Naive thymus-derived CD4-positive, alpha-beta T cell (primary cell): ENCODE measurements around the gene RNF8. TPM values are rescaled to one million over a fixed set of nuclear protein-coding genes. Genes with fewer than 3 reads are reported as not detected.

Experiments used
- ATAC-seq: fragments of 150-1000 bp; cut with Tn5 transposase; 2 replicates; pipeline ENCODE4 v1.10.0; 2021; ENCODE audit warnings: mild to moderate bottlenecking, moderate library complexity
- CTCF ChIA-PET: fragments of 350-600 bp; sonication (Branson Sonifier 250); formaldehyde crosslinking; loops from one replicate; lab custom pipeline; 2021; ENCODE audit warnings: antibody characterized with exemption; lab: Charles Lee
- POLR2A ChIA-PET: fragments of 350-600 bp; sonication (Branson Sonifier 250); formaldehyde crosslinking; loops from one replicate; lab custom pipeline; 2021; ENCODE audit warnings: antibody characterized with exemption, inconsistent platforms; lab: Charles Lee
- DNase-seq, 9 donors: peaks; one replicate each; pipeline versions ENCODE4 v3.0.0 to v3.0.0-alpha.2; 2020 to 2022; ENCODE audit warnings: mixed read lengths in 1 of 9
- H3K27ac ChIP-seq: one replicate; pipeline ENCODE4 v1.7.0; 2013; ENCODE audit warnings: mild to moderate bottlenecking, low read depth, low read length, moderate library complexity
- H3K27me3 ChIP-seq, 2 donors: one replicate each; pipeline ENCODE4 v1.7.0; 2013; ENCODE audit warnings: low read length in 2 of 2, mild to moderate bottlenecking in 2 of 2, moderate library complexity in 2 of 2; ENCODE audit not compliant: control insufficient read depth in 2 of 2, insufficient read depth in 2 of 2
- H3K36me3 ChIP-seq, 3 experiments: 1 replicate in 2 of 3; 2 replicates in 1 of 3; pipeline ENCODE4 v1.7.0; 2013; ENCODE audit warnings: low read length in 3 of 3, mild to moderate bottlenecking in 3 of 3, moderate library complexity in 1 of 3; ENCODE audit not compliant: insufficient read depth in 3 of 3, control insufficient read depth in 2 of 3
- H3K4me1 ChIP-seq, 2 donors: one replicate each; pipeline ENCODE4 v1.7.0; 2013; ENCODE audit warnings: low read length in 2 of 2, mild to moderate bottlenecking in 2 of 2, moderate library complexity in 1 of 2; ENCODE audit not compliant: control insufficient read depth in 2 of 2, insufficient read depth in 2 of 2
- H3K4me3 ChIP-seq: 2 replicates; pipeline ENCODE4 v1.7.0; 2013; ENCODE audit warnings: mild to moderate bottlenecking, low read length
- H3K9me3 ChIP-seq, 3 experiments: 1 replicate in 2 of 3; 2 replicates in 1 of 3; pipeline ENCODE4 v1.7.0; 2013; ENCODE audit warnings: low read length in 3 of 3; ENCODE audit not compliant: control insufficient read depth in 2 of 3
- H3K27ac Mint-ChIP-seq, 9 donors: one replicate each; pipeline ENCODE4 v1.8.0; 2020 to 2022; ENCODE audit warnings: mixed read lengths in 9 of 9, mild to moderate bottlenecking in 8 of 9, moderate library complexity in 5 of 9, inconsistent platforms in 2 of 9
- H3K27me3 Mint-ChIP-seq, 5 donors: one replicate each; pipeline ENCODE4 v1.8.0; 2021 to 2022; ENCODE audit warnings: mixed read lengths in 5 of 5, mild to moderate bottlenecking in 1 of 5
- H3K36me3 Mint-ChIP-seq, 5 donors: one replicate each; pipeline ENCODE4 v1.8.0; 2020 to 2022; ENCODE audit warnings: mixed read lengths in 5 of 5, mild to moderate bottlenecking in 3 of 5, inconsistent platforms in 1 of 5
- H3K4me1 Mint-ChIP-seq, 7 donors: one replicate each; pipeline ENCODE4 v1.8.0; 2020 to 2022; ENCODE audit warnings: mixed read lengths in 7 of 7, mild to moderate bottlenecking in 3 of 7, inconsistent platforms in 1 of 7
- H3K4me3 Mint-ChIP-seq, 10 donors: one replicate each; pipeline ENCODE4 v1.8.0; 2020 to 2022; ENCODE audit warnings: mild to moderate bottlenecking in 10 of 10, mixed read lengths in 10 of 10, moderate library complexity in 6 of 10, inconsistent platforms in 2 of 10
- H3K9me3 Mint-ChIP-seq, 11 donors: one replicate each; pipeline ENCODE4 v1.8.0; 2020 to 2022; ENCODE audit warnings: mixed read lengths in 11 of 11, mild to moderate bottlenecking in 4 of 11, inconsistent platforms in 1 of 11, moderate library complexity in 1 of 11
- intact Hi-C, 2 donors: fragments of 100-400 bp; cut with micrococcal nuclease; formaldehyde crosslinking; loops; one replicate each; pipeline ENCODE4 v1.15.1; 2023
- polyA plus RNA-seq, 2 donors: library from polyadenylated mRNA; unstranded; fragments of 300-500 nt; fragmentation: Illumina TruSeq; gene quantifications; one replicate each; pipeline ENCODE4 v1.2.3, GENCODE V29; 2021
- total RNA-seq, 6 experiments: library from RNA in 5 of 6; stranded (reverse) in 5 of 6; gene quantifications; 1 replicate in 5 of 6; 2 replicates in 1 of 6; pipeline ENCODE4 v1.2.3 and lab custom pipeline; 2021 to 2026

Gene RNF8
- total and polyA plus RNA-seq, 7 experiments from 2014 or later: 7.1 to 26.0 (median 15.8) TPM

DNA sequence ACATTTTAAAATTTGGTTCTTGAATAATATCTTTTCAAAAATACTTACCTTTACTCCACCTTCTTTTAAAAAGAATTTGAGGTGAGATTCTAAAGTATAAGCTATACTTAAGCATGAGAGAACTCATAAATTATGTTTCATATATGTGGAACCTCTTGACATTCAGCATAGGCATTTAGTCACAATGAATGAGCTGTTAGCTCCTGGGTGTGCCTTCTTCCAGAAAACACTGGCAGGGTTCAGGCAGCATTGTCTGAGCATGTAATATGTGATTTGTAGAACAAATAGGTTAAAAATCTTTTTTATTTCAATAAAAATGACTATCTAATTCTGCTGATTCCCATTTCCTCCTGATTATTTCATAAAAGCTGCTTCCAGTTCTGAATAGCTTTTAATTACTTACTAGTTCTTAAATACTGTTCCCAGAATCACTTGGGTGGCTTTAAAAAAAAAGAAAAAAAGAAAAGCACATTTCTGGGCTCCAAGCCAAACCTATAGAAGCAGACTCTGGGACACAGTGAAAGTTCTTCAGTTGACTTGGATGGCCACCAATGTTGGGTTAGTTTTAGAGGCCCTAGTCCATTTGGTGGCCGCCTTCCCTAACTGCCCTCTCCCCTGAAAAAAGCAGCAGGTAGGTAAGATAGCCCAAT lies 20.2 kb downstream of the RNF8 start:
- no peak for ATAC-seq
- Mint-ChIP-seq H3K27me3 (no peaks in the 10 kb centered on the region), H3K36me3 (peaks cover 12 to 48% (median 17%) of the 10 kb centered on the region in 5 donors), H3K4me1 (peaks cover 0 to 10% (median 5%) of the 10 kb centered on the region in 7 donors), H3K4me3 (no peak overlapping the region), H3K27ac (no peak overlapping the region), H3K9me3 (no peaks in the 10 kb centered on the region)
- intact Hi-C loops: no loop called here
- Histone ChIP-seq H3K4me1 (no peaks in the 10 kb centered on the region), H3K27ac (no peak overlapping the region), H3K4me3 (no peak overlapping the region), H3K36me3 (peaks cover 3 to 48% (median 14%) of the 10 kb centered on the region in 3 experiments), H3K9me3 (no peaks in the 10 kb centered on the region), H3K27me3 (no peaks in the 10 kb centered on the region)
- ChIA-PET POLR2A (no interaction called here), CTCF (no interaction called here)
- no peak for DNase-seq

DNA sequence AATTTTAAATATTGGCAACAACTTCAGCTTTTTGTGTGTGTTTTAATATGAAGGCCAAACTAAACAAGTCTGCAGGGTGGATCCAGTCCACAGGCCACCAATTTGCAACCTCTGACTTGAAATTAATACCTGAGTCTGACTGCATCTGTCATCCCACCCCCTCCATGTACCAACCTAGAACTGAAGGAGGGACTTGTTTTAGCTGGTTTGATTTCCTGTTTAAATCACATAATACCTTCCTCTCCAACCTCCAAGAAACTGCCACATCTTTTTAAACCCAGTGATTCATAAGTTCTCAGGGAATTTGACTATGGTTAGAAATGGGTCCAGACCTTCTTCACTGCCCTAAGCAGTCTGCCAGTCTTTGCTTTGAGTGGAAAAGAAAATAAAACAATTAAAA lies 21.6 kb downstream of the RNF8 start:
- Mint-ChIP-seq H3K9me3 (no peaks in the 10 kb centered on the region), H3K4me1 (peaks cover 0 to 6% (median 0%) of the 10 kb centered on the region in 7 donors), H3K36me3 (peaks cover 4 to 37% (median 12%) of the 10 kb centered on the region in 5 donors), H3K27me3 (no peaks in the 10 kb centered on the region), H3K4me3 (no peak overlapping the region), H3K27ac (peak overlapping the region in 2 of 9 donors; percentile 26 to 43)
- ChIA-PET POLR2A (no interaction called here), CTCF (interaction anchor here (0.9 kb wide), 1 partner anchor 37 kb away, joined by 8 read pairs; no protein-coding TSS in a partner anchor)
- ATAC-seq: no peak
- no peak for DNase-seq
- Histone ChIP-seq H3K4me3 (no peak overlapping the region), H3K4me1 (no peaks in the 10 kb centered on the region), H3K36me3 (peaks cover 0 to 35% (median 7%) of the 10 kb centered on the region in 3 experiments), H3K9me3 (no peaks in the 10 kb centered on the region), H3K27ac (no peak overlapping the region), H3K27me3 (no peaks in the 10 kb centered on the region)
- intact Hi-C loops: no loop called here

DNA sequence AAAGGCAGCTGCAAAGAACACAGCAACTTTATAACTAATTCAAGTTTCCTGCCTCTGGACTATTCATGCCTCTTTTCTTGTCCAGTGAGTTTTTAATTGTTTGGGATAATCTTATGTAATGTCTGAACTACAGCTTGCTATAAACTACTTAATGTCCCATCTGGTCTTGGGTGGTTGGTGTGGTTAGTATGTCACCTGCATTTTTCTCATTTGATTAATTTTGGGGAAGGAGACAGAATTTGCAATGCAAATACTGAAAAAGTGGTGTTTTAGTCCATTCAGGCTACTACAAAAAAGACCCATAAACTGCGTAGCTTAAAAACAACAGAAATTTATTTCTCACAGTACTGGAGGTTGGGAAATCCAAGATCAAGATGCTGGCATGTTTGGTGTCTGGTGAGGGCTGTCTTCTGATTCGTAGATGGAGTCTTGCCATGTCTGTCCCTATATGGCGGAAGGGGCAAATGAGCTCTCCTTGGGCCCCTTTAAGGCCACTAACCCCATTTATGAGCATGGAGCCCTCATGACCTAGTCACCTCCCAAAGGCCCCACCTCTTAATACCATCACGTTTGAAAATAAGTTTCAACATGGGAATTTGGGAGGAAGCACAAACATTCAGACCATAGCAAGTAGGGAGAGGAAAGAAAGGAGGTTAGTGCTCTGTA lies 22.4 kb downstream of the RNF8 start:
- no peak overlapping the region for H3K27ac Mint-ChIP-seq
- Histone ChIP-seq H3K4me3 (no peak overlapping the region), H3K27me3 (no peaks in the 10 kb centered on the region), H3K36me3 (peaks cover 0 to 34% (median 7%) of the 10 kb centered on the region in 3 experiments), H3K4me1 (no peaks in the 10 kb centered on the region), H3K9me3 (no peaks in the 10 kb centered on the region), H3K27ac (no peak overlapping the region)
- CTCF ChIA-PET: interaction anchor here (0.5 kb wide), 1 partner anchor 190 kb away, joined by 3 read pairs; no protein-coding TSS in a partner anchor
- DNase-seq (no peak), ATAC-seq (no peak)
- intact Hi-C loops: no loop called here
- peaks cover 5 to 35% (median 11%) of the 10 kb centered on the region in 5 donors for H3K36me3 Mint-ChIP-seq
- POLR2A ChIA-PET: no interaction called here
- no peaks in the 10 kb centered on the region for H3K9me3 Mint-ChIP-seq
- H3K4me1 Mint-ChIP-seq: peaks cover 0 to under 1% (median 0%) of the 10 kb centered on the region in 7 donors
- H3K27me3 Mint-ChIP-seq: no peaks in the 10 kb centered on the region
- H3K4me3 Mint-ChIP-seq: no peak overlapping the region

DNA sequence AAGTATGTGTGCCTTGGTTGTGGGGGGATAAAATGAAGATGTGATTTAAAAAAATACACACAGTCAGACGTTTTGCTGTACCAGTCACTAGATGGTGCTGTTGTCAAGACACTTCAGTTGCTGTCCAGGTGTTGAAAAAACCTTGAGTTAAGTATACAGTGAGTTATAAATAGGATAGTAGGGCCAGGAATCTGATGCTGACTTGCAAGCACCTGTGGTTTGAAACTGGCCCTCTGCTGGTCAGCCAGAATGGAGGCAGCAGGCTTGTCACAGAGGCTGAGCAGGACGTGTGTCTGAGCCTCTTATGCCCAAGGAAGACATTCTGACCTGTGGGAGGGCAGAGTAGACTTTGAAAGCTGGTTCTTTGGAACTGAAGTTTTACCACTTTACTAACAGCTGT lies 27.8 kb downstream of the RNF8 start:
- Mint-ChIP-seq H3K36me3 (peaks cover 15 to 35% (median 20%) of the 10 kb centered on the region in 5 donors), H3K27ac (peak overlapping the region in 1 of 9 donors; percentile 19), H3K4me3 (no peak overlapping the region), H3K27me3 (no peaks in the 10 kb centered on the region), H3K4me1 (peaks cover 0 to 3% (median 0%) of the 10 kb centered on the region in 7 donors), H3K9me3 (no peaks in the 10 kb centered on the region)
- POLR2A ChIA-PET: interaction anchor here (0.6 kb wide), 2 partner anchors 527 to 1322 kb away, joined by 3 to 5 read pairs; no protein-coding TSS in a partner anchor
- no peaks in the 10 kb centered on the region for H3K4me1 ChIP-seq
- intact Hi-C loops: loop anchor here (1.0 to 5.0 kb wide), 7 partner anchors 51 to 1291 kb away; partner anchors contain the start of gene CMTR1 (in 1 of the 2)
- CTCF ChIA-PET: interaction anchor here (1.4 to 2.2 kb wide), 4 partner anchors 181 to 1112 kb away, joined by 3 to 8 read pairs (median 4); no protein-coding TSS in a partner anchor
- ATAC-seq (peak; percentile 61), DNase-seq (peak in 7 of 9 donors; percentile 18 to 48 (median 35))
- no peak overlapping the region for H3K27ac ChIP-seq
- H3K4me3 ChIP-seq: no peak overlapping the region
- H3K36me3 ChIP-seq: peaks cover 0 to 37% (median 0%) of the 10 kb centered on the region in 3 experiments
- H3K9me3 ChIP-seq: no peaks in the 10 kb centered on the region
- H3K27me3 ChIP-seq: no peaks in the 10 kb centered on the region

DNA sequence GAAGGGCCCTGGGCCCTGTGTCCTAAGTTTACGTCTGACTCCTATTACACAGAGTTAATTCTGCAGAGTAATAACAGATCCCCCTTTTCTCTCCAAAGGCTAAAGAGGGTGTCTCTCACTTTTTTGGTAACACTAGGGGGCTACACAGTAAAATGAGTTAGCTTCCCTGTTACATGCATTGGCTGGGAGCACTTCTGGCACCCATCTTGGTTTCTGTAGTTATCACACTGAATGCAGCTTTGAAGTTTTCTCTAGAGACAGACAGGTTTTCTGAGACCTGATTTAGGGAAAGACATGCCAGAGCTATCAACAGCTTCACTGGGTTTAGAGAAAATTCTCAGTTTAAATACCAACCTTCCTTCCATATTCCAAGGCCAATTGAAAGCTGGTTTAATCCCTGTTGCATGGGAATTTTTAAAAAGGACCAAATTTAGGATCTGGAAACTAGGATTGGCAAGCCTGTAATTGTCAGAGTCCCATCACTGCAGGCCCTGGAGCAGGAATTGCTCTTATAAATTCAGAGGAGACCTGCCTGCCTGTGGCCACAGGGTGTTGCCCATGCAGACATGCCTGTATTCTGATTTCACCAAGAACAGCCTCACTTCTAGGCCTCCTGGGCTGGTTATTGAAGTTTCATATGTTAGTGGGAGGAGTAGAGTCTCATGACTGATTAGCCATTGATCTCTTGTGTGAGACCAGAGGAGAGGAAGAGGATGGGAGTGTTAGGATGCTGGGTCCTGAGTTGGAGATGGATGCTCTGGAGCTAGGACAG lies 29.4 kb downstream of the RNF8 start:
- intact Hi-C loops: loop anchor here (5.0 kb wide), 3 partner anchors 49 to 1289 kb away; partner anchors contain the start of gene CMTR1 (in 1 of the 2)
- H3K36me3 ChIP-seq: peaks cover 0 to 41% (median 11%) of the 10 kb centered on the region in 3 experiments
- ATAC-seq (no peak), DNase-seq (no peak)
- Mint-ChIP-seq H3K27me3 (no peaks in the 10 kb centered on the region), H3K9me3 (no peaks in the 10 kb centered on the region), H3K4me3 (no peak overlapping the region), H3K4me1 (peaks cover 0 to 3% (median 0%) of the 10 kb centered on the region in 7 donors), H3K36me3 (peaks cover 12 to 31% (median 20%) of the 10 kb centered on the region in 5 donors), H3K27ac (no peak overlapping the region)
- H3K4me3 ChIP-seq: no peak overlapping the region
- no peaks in the 10 kb centered on the region for H3K9me3 ChIP-seq
- CTCF ChIA-PET: interaction anchor here (1.0 to 2.2 kb wide), 7 partner anchors 11 to 1111 kb away, joined by 3 to 8 read pairs (median 3); no protein-coding TSS in a partner anchor
- H3K27me3 ChIP-seq: no peaks in the 10 kb centered on the region
- POLR2A ChIA-PET: no interaction called here
- H3K27ac ChIP-seq: no peak overlapping the region
- H3K4me1 ChIP-seq: no peaks in the 10 kb centered on the region

DNA sequence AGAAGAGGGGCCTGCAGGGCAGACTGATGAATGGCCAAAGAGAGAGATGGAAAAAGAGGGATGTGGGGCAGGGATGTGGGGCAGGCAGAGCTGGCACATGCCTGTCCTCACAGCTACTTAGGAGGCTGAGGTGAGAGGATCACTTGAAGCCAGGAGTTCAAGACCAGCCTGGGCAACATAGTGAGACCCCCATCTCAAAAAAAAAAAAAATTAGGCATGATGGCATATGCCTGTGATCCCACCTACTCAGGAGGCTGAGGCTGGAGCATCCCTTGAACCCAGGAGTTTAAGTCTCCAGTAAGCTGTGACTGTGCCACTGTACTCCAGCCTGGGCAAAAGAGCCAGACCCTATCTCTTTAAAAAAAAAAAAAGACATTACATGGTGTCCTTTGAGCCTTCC lies 34.8 kb downstream of the RNF8 start:
- H3K27ac Mint-ChIP-seq: no peak overlapping the region
- POLR2A ChIA-PET: no interaction called here
- no peaks in the 10 kb centered on the region for H3K9me3 ChIP-seq
- ATAC-seq: no peak
- CTCF ChIA-PET: interaction anchor here (0.6 kb wide), 1 partner anchor 409 kb away, joined by 4 read pairs; no protein-coding TSS in a partner anchor
- H3K4me3 ChIP-seq: no peak overlapping the region
- no peaks in the 10 kb centered on the region for H3K4me1 ChIP-seq
- peaks cover 0 to 57% (median 19%) of the 10 kb centered on the region in 3 experiments for H3K36me3 ChIP-seq
- intact Hi-C loops: no loop called here
- no peak for DNase-seq
- no peaks in the 10 kb centered on the region for H3K9me3 Mint-ChIP-seq
- H3K27ac ChIP-seq: no peak overlapping the region
- H3K27me3 ChIP-seq: no peaks in the 10 kb centered on the region
- H3K27me3 Mint-ChIP-seq: no peaks in the 10 kb centered on the region
- H3K36me3 Mint-ChIP-seq: peaks cover 1 to 13% (median 6%) of the 10 kb centered on the region in 5 donors
- peaks cover 0 to 6% (median 0%) of the 10 kb centered on the region in 7 donors for H3K4me1 Mint-ChIP-seq
- no peak overlapping the region for H3K4me3 Mint-ChIP-seq
